Progenitor cell of endocrine pancreas (in vitro differentiated cells): ENCODE results near the gene CUL4B. TPM values are rescaled to one million over a fixed set of nuclear protein-coding genes. Genes with fewer than 3 reads are reported as not detected.
"Not testable (repeated sequence)": the region's sequence is repeated elsewhere in the genome, so short reads cannot be mapped to it uniquely, and the experiment has no call there.

Source experiments
- DNase-seq: peaks from one replicate; pipeline ENCODE4 v3.0.0; 2021; ENCODE audit warnings: low spot score; ENCODE audit not compliant: unreplicated experiment
- H3K27ac Mint-ChIP-seq: 2 replicates; pipeline ENCODE4 v1.8.0; 2021; ENCODE audit warnings: mild to moderate bottlenecking, moderate library complexity, mixed read lengths
- H3K27me3 Mint-ChIP-seq: 2 replicates; pipeline ENCODE4 v1.8.0; 2021; ENCODE audit warnings: mixed read lengths
- H3K36me3 Mint-ChIP-seq: 2 replicates; pipeline ENCODE4 v1.8.0; 2022; ENCODE audit warnings: mixed read lengths; ENCODE audit not compliant: insufficient read depth
- H3K4me1 Mint-ChIP-seq: 2 replicates; pipeline ENCODE4 v1.8.0; 2021; ENCODE audit warnings: low read depth, mixed read lengths
- H3K4me3 Mint-ChIP-seq: 2 replicates; pipeline ENCODE4 v1.8.0; 2021; ENCODE audit warnings: low read depth, mild to moderate bottlenecking, moderate library complexity, mixed read lengths
- H3K9me3 Mint-ChIP-seq: 2 replicates; pipeline ENCODE4 v1.8.0; 2021; ENCODE audit warnings: low read depth, mixed read lengths
- CTCF ChIP-seq: fragments of 200-600 bp; sonication (generic); IDR thresholded peaks from one replicate; pipeline ENCODE4 v1.5.0; 2021; ENCODE audit warnings: antibody characterized with exemption, mild to moderate bottlenecking; ENCODE audit not compliant: unreplicated experiment
- total RNA-seq: library from RNA; stranded (reverse); gene quantifications from 2 replicates; pipeline ENCODE4 v1.2.1, GENCODE V29; 2021

Gene CUL4B
- total RNA-seq, 1 donor from 2014 or later = 61.3 TPM

DNA sequence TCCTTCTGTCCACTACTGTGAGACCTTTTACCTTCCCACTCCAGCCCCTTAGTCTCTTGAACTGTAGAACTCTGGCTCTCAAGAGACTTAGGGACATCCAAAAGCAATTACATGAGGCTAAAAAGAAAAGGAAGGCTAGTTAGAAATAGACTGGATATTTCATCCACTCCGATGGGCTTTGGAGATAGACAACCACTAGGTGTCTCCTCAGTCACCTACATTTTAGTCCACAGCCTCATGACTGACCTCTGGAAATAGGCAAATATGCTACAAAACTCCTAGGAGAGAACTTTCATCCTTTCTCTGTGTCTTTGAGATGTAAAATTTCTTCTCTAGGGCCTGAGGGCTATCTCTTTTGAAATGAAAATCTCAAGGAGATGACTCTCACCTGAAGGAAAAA, 46.5 kb downstream of the CUL4B start:
- DNase-seq = no peak
- Mint-ChIP-seq H3K36me3 (peaks cover 4% of the 10 kb centered on the region), H3K4me3 (no peak overlapping the region), H3K4me1 (peaks cover 12% of the 10 kb centered on the region), H3K27ac (peak overlapping the region; percentile 7), H3K9me3 (peaks cover 4% of the 10 kb centered on the region), H3K27me3 (no peaks in the 10 kb centered on the region)
- TF ChIP-seq CTCF = peak; percentile 37

GRCh38 chrX:120512627-120513026, 48.1 kb downstream of the CUL4B start:
- peaks cover 12% of the 10 kb centered on the region for H3K4me1 Mint-ChIP-seq
- peaks cover 2% of the 10 kb centered on the region for H3K36me3 Mint-ChIP-seq
- no peaks in the 10 kb centered on the region for H3K27me3 Mint-ChIP-seq
- H3K4me3 Mint-ChIP-seq = no peak overlapping the region
- H3K27ac Mint-ChIP-seq = no peak overlapping the region
- peaks cover 4% of the 10 kb centered on the region for H3K9me3 Mint-ChIP-seq
- no peak for DNase-seq
- TF ChIP-seq CTCF = no peak

DNA sequence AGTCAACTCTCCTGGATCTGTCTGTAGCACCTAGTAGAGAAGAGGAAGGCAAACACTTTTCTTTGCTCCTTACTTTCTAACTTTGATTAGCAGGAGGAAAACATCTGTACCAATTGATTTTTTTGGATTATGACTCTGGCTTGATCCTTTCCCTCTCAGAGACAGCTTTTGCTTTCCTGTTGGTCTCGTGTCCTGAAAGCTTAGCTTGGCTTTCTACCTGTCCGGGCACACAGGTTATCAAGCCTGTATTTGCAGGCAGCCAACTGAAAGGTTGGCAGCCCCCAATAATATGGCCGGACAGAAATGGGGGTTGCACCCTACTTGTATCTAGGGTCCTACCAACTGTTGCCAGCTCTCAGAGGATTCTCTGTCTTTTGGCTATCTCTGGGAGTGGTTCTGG, 48.5 kb downstream of the CUL4B start:
- Mint-ChIP-seq H3K36me3 (peaks cover 2% of the 10 kb centered on the region), H3K27ac (no peak overlapping the region), H3K9me3 (peaks cover 4% of the 10 kb centered on the region), H3K27me3 (no peaks in the 10 kb centered on the region), H3K4me3 (no peak overlapping the region), H3K4me1 (peaks cover 12% of the 10 kb centered on the region)
- DNase-seq = no peak
- TF ChIP-seq CTCF = no peak

DNA sequence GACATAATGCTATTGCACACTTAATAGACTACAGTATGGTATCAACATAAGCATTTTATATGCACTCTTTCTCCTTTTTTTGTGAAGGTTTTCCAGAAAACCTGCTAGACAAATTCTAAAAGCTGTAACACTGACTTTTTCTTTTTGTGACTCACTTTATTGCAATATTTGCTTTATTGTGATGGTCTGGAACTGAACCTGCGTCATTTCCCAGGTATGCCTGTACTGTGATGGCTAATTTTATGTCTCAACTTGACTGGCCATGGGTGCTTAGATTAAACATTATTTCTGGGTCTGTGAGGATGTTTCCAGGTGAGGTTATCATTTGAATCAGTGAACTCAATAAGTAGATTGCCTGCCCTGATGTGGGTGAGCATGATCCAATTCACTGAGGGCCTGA, 56.2 kb downstream of the CUL4B start:
- H3K27me3 Mint-ChIP-seq = no peaks in the 10 kb centered on the region
- H3K36me3 Mint-ChIP-seq = no peaks in the 10 kb centered on the region
- no peak for TF ChIP-seq CTCF
- H3K9me3 Mint-ChIP-seq = peaks cover 17% of the 10 kb centered on the region
- no peak overlapping the region for H3K4me3 Mint-ChIP-seq
- DNase-seq = no peak
- no peaks in the 10 kb centered on the region for H3K4me1 Mint-ChIP-seq
- no peak overlapping the region for H3K27ac Mint-ChIP-seq

- no peak overlapping the region for H3K4me3 Mint-ChIP-seq
- H3K27ac Mint-ChIP-seq = no peak overlapping the region
- no peaks in the 10 kb centered on the region for H3K36me3 Mint-ChIP-seq
- TF ChIP-seq CTCF = no peak
- no peaks in the 10 kb centered on the region for H3K27me3 Mint-ChIP-seq
- DNase-seq = no peak
- H3K4me1 Mint-ChIP-seq = no peaks in the 10 kb centered on the region
- peaks cover 16% of the 10 kb centered on the region for H3K9me3 Mint-ChIP-seq
Measured at GRCh38 chrX:120499301-120500072, 61.3 kb downstream of the CUL4B start.

GRCh38 chrX:120490119-120490518, 70.6 kb downstream of the CUL4B start:
- not testable (repeated sequence) for H3K27me3 Mint-ChIP-seq, DNase-seq, H3K36me3 Mint-ChIP-seq, H3K27ac Mint-ChIP-seq, H3K4me1 Mint-ChIP-seq, H3K4me3 Mint-ChIP-seq
- peaks cover 13% of the 10 kb centered on the region for H3K9me3 Mint-ChIP-seq
